ENCODE results near the gene CALML4. TPM values are rescaled to one million over a fixed set of nuclear protein-coding genes. Genes with fewer than 3 reads are reported as not detected.

Gene CALML4
- total and polyA plus RNA-seq, 4 donors: 3.6 to 8.0 (median 6.5) TPM

DNA sequence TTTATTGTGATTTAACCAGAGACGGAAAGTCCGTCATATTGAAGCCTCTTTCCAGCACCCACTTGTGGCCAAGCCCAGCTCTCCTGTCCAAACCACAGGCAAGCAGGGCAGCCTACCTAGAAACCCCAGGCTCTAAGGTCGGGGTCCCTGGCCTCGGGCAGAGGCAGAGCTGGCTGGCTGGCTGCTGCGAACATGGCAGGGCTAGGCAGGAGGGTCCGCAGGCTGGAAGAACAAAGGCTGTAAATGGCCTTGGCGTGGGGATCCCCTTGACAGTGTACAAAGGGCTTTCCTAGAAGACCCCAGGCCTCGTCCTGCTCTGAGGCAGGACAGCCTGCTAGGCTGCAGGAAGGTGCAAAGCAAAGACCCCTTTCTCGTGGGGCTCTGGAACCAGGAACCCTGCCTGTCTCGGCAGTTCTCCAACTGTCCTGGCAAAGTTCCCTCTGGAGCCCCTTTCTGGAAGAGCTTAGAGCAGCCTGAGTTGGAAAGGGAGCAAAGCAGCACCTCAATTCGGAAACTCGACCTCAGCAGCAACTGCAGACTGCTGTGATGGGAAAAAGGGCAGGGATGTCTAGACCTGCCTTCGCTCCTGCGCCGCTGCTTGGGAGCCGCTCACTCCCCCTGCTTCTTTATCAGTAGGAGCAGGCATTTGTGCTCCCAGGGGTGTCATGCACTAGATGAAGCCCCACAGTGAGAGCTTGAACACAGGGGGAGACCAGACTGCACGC, 8.5 kb downstream of the CALML4 start:
- H3K27ac ChIP-seq (ENCODE audit: low read depth in 1 of 2, low read length in 2 of 2): no peak overlapping the region
- no peak overlapping the region for H3K4me3 ChIP-seq (ENCODE audit: low read depth in 1 of 3, low read length in 3 of 3)
- peaks cover 2 to 6% (median 5%) of the 10 kb centered on the region in 4 donors for H3K36me3 ChIP-seq (ENCODE audit: control insufficient read depth in 4 of 4, insufficient read depth in 3 of 4, low read depth in 1 of 4, low read length in 3 of 4)
- DNase-seq (ENCODE audit: low spot score): no peak
- no peaks in the 10 kb centered on the region for H3K27me3 ChIP-seq (ENCODE audit: control insufficient read depth in 4 of 4, insufficient read depth in 4 of 4, low read length in 3 of 4)
- TF ChIP-seq NR2F2 (IDR thresholded peaks at IDR 0.05) (no peak), EGR1 (IDR thresholded peaks at IDR 0.05; ENCODE audit: low read depth in 2 of 2) (no peak), MAX (IDR thresholded peaks at IDR 0.05) (no peak), TAF1 (conservative IDR thresholded peaks at IDR 0.05) (no peak), SP1 (IDR thresholded peaks at IDR 0.05) (no peak), HNF4G (IDR thresholded peaks at IDR 0.05) (no peak), JUND (IDR thresholded peaks at IDR 0.05) (no peak), ATF3 (IDR thresholded peaks at IDR 0.05) (no peak), FOXA1 (IDR thresholded peaks at IDR 0.05) (no peak), RAD21 (IDR thresholded peaks at IDR 0.05) (no peak), HNF4A (conservative IDR thresholded peaks at IDR 0.05) (no peak), YY1 (IDR thresholded peaks at IDR 0.05) (no peak), GABPA (IDR thresholded peaks at IDR 0.05 in 1 of 2, conservative IDR thresholded peaks at IDR 0.05 in 1 of 2) (no peak)
- TF ChIP-seq, protein P1, sequence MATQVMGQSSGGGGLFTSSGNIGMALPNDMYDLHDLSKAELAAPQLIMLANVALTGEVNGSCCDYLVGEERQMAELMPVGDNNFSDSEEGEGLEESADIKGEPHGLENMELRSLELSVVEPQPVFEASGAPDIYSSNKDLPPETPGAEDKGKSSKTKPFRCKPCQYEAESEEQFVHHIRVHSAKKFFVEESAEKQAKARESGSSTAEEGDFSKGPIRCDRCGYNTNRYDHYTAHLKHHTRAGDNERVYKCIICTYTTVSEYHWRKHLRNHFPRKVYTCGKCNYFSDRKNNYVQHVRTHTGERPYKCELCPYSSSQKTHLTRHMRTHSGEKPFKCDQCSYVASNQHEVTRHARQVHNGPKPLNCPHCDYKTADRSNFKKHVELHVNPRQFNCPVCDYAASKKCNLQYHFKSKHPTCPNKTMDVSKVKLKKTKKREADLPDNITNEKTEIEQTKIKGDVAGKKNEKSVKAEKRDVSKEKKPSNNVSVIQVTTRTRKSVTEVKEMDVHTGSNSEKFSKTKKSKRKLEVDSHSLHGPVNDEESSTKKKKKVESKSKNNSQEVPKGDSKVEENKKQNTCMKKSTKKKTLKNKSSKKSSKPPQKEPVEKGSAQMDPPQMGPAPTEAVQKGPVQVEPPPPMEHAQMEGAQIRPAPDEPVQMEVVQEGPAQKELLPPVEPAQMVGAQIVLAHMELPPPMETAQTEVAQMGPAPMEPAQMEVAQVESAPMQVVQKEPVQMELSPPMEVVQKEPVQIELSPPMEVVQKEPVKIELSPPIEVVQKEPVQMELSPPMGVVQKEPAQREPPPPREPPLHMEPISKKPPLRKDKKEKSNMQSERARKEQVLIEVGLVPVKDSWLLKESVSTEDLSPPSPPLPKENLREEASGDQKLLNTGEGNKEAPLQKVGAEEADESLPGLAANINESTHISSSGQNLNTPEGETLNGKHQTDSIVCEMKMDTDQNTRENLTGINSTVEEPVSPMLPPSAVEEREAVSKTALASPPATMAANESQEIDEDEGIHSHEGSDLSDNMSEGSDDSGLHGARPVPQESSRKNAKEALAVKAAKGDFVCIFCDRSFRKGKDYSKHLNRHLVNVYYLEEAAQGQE (IDR thresholded peaks at IDR 0.05): no peak
- TF ChIP-seq, protein P2, sequence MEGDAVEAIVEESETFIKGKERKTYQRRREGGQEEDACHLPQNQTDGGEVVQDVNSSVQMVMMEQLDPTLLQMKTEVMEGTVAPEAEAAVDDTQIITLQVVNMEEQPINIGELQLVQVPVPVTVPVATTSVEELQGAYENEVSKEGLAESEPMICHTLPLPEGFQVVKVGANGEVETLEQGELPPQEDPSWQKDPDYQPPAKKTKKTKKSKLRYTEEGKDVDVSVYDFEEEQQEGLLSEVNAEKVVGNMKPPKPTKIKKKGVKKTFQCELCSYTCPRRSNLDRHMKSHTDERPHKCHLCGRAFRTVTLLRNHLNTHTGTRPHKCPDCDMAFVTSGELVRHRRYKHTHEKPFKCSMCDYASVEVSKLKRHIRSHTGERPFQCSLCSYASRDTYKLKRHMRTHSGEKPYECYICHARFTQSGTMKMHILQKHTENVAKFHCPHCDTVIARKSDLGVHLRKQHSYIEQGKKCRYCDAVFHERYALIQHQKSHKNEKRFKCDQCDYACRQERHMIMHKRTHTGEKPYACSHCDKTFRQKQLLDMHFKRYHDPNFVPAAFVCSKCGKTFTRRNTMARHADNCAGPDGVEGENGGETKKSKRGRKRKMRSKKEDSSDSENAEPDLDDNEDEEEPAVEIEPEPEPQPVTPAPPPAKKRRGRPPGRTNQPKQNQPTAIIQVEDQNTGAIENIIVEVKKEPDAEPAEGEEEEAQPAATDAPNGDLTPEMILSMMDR (IDR thresholded peaks at IDR 0.05; ENCODE audit: low read depth, low read length, missing input control): no peak
- TF ChIP-seq, protein P3, sequence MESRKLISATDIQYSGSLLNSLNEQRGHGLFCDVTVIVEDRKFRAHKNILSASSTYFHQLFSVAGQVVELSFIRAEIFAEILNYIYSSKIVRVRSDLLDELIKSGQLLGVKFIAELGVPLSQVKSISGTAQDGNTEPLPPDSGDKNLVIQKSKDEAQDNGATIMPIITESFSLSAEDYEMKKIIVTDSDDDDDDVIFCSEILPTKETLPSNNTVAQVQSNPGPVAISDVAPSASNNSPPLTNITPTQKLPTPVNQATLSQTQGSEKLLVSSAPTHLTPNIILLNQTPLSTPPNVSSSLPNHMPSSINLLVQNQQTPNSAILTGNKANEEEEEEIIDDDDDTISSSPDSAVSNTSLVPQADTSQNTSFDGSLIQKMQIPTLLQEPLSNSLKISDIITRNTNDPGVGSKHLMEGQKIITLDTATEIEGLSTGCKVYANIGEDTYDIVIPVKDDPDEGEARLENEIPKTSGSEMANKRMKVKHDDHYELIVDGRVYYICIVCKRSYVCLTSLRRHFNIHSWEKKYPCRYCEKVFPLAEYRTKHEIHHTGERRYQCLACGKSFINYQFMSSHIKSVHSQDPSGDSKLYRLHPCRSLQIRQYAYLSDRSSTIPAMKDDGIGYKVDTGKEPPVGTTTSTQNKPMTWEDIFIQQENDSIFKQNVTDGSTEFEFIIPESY (IDR thresholded peaks at IDR 0.05): no peak
- WGBS: 95% methylated on average over 17 of the region's 17 CpGs
- no peak overlapping the region for H3K9ac ChIP-seq (ENCODE audit: low read depth in 1 of 2, low read length in 2 of 2)
- peaks cover 0 to 21% (median 9%) of the 10 kb centered on the region in 4 donors for H3K4me1 ChIP-seq (ENCODE audit: control insufficient read depth in 4 of 4, insufficient read depth in 4 of 4, low read length in 3 of 4)
- no peaks in the 10 kb centered on the region for H3K9me3 ChIP-seq (ENCODE audit: control insufficient read depth in 4 of 4, low read length in 3 of 4)

Data from liver (tissue), 9 donors.